Urothelium cell line (cell line): ENCODE results near the gene CHST8.

Experiments
- DNase-seq: peaks from one replicate; pipeline ENCODE4 v3.0.0; 2011; ENCODE audit warnings: low spot score, mixed read lengths
- FAIRE-seq: peaks from 2 replicates; lab custom pipeline; 2011; peaks lifted over from hg19 to GRCh38; lab: Jason Lieb, UNC

CHST8 gene

GRCh38 chr19:33730858-33731607 is 109.3 kb downstream of the CHST8 start:
- FAIRE-seq (no peak), DNase-seq (no peak)

- FAIRE-seq (no peak), DNase-seq (no peak)
Measured at GRCh38 chr19:33731881-33732280, 110.1 kb downstream of the CHST8 start.

GRCh38 chr19:33734913-33735312 is 113.2 kb downstream of the CHST8 start:
- no peak for FAIRE-seq
- DNase-seq, result no peak

GRCh38 chr19:33736158-33736557 is 114.4 kb downstream of the CHST8 start:
- DNase-seq (no peak), FAIRE-seq (no peak)

GRCh38 chr19:33736787-33737186 is 115.0 kb downstream of the CHST8 start:
- DNase-seq (no peak), FAIRE-seq (no peak)

- FAIRE-seq, result no peak
Measured at GRCh38 chr19:33737681-33738371, 116.1 kb downstream of the CHST8 start.

GRCh38 chr19:33740811-33741396 is 119.2 kb downstream of the CHST8 start:
- DNase-seq (peak; percentile 68), FAIRE-seq (peak; percentile 30)

More at GRCh38 chr19:33737681-33738371, 116.1 kb downstream of the CHST8 start:
- DNase-seq, result no peak

GRCh38 chr19:33745297-33745696 is 123.5 kb downstream of the CHST8 start:
- no peak for DNase-seq
- no peak for FAIRE-seq

- DNase-seq, result no peak
- FAIRE-seq, result no peak
Measured at GRCh38 chr19:33746159-33746558, 124.4 kb downstream of the CHST8 start.

- DNase-seq (no peak), FAIRE-seq (no peak)
Measured at GRCh38 chr19:33747273-33747672, 125.5 kb downstream of the CHST8 start.

- FAIRE-seq (no peak), DNase-seq (no peak)
Measured at GRCh38 chr19:33748231-33748630, 126.5 kb downstream of the CHST8 start.

GRCh38 chr19:33749016-33749415 is 127.3 kb downstream of the CHST8 start:
- no peak for DNase-seq
- no peak for FAIRE-seq

GRCh38 chr19:33749619-33750175 is 127.9 kb downstream of the CHST8 start:
- DNase-seq (no peak), FAIRE-seq (no peak)

- FAIRE-seq (no peak), DNase-seq (no peak)
Measured at GRCh38 chr19:33750587-33751435, 129.1 kb downstream of the CHST8 start.

- DNase-seq (no peak), FAIRE-seq (no peak)
Measured at GRCh38 chr19:33751436-33751770, 129.7 kb downstream of the CHST8 start.

GRCh38 chr19:33752018-33752800 is 130.5 kb downstream of the CHST8 start:
- no peak for FAIRE-seq

GRCh38 chr19:33752945-33753344 is 131.2 kb downstream of the CHST8 start:
- FAIRE-seq (no peak), DNase-seq (no peak)

More at GRCh38 chr19:33752018-33752800, 130.5 kb downstream of the CHST8 start:
- DNase-seq, result no peak

GRCh38 chr19:33754361-33754760 is 132.6 kb downstream of the CHST8 start:
- FAIRE-seq, result no peak
- DNase-seq, result no peak

- no peak for FAIRE-seq
Measured at GRCh38 chr19:33755099-33756035, 133.6 kb downstream of the CHST8 start.

More at GRCh38 chr19:33755099-33756035, 133.6 kb downstream of the CHST8 start:
- no peak for DNase-seq
